ENCODE results near the gene BTRC. TPM values are rescaled to one million over a fixed set of nuclear protein-coding genes. Genes with fewer than 3 reads are reported as not detected.

The BTRC gene
- total and polyA plus RNA-seq, 5 experiments from 2014 or later, result 7.9 to 23.8 (median 11.0) TPM

DNA sequence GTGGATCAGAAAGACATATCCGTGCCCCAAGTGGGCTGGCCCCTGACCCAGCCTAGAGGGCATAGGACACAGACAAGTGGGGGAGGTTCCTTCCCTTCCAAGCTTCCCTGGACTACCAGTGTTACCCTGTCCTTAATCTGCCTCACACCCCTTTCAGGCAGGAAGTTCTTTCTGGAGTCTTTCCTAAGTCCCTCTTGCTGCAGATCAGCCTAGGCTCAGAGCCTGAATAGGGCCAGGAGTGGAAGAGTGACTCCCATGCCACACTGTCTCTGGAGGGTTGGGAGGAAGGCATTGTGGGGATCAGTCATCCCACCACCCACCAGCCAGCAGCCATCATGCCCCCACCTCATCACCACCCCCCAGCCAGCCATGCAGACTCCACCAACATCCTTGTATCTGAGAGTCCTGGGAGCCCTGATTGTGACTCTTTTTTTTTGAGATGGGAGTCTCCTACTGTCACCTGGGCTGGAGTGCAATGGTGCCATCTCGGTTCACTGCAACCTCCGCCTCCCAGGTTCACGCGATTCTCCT lies 211.5 kb downstream of the BTRC start:
- Mint-ChIP-seq H3K4me1 (peaks cover 4 to 17% (median 15%) of the 10 kb centered on the region in 4 donors), H3K27me3 (peaks cover 34 to 66% (median 45%) of the 10 kb centered on the region in 5 donors), H3K27ac (no peak overlapping the region)

DNA sequence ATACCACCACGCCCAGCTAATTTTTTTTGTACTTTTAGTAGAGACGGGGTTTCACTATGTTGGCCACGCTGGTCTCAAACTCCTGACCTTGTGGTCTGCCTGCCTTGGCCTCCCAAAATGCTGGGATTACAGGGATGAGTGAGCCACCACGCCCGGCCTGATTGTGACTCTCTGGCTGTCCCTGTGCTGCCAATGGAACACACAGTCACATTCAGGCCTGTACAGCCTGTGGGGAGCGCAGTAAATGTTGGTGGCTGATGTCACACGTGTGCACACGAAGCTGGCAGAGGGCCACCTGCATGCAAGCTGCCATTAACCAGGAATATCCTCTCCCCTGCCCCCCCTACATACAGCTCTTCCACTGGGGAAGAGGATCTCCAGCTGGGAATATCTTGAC lies 212.0 kb downstream of the BTRC start:
- Mint-ChIP-seq H3K4me1 (peaks cover 4 to 21% (median 17%) of the 10 kb centered on the region in 4 donors), H3K4me3 (no peak overlapping the region), H3K9me3 (no peaks in the 10 kb centered on the region), H3K27ac (no peak overlapping the region), H3K36me3 (no peaks in the 10 kb centered on the region), H3K27me3 (peaks cover 34 to 66% (median 45%) of the 10 kb centered on the region in 5 donors)
- ATAC-seq (no peak), DNase-seq (no peak)
- POLR2A ChIA-PET, result no interaction called here

More for the DNA sequence above, 211.5 kb downstream of the BTRC start:
- Mint-ChIP-seq H3K9me3 (no peaks in the 10 kb centered on the region), H3K4me3 (no peak overlapping the region), H3K36me3 (no peaks in the 10 kb centered on the region)
- DNase-seq (no peak), ATAC-seq (no peak)
- POLR2A ChIA-PET, result no interaction called here

DNA sequence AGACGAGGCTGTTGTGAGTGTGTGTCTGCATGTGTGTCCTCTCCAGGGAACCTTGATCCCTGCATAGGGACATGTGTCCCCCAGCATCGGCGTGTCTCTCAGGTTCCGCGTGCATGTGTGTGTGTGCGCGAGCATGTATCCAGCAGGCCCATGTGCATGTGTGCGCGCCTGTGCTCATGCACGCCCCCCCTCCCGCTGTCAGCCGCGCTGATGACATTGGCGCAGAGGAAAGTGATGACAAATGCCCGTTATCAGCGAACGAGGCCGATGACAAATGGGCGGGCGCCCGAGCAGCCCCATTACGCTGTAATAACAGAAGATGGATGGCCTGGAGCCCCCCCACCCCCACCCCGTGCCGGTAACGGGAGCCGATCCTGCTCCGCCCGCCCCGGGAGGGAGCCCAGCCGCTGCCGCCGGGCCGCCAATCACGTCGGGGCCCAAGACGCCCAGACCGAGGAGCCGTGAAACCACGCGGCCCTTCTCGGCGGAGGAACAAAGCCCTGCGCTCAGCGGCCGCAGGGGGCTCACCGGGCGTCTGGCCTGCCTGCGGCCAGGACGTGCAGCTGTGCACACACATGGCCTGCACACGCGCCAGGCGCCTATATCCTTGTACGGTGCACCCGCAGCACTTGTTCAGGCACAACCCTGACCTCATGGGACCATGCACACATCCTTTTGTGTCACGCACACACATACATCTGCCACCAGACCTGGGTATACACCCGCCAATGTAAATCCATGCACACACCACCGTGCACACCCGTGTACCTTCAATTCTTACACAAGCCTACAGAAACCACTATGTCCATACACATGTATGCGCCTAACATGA lies 212.6 kb downstream of the BTRC start:
- Mint-ChIP-seq H3K36me3 (no peaks in the 10 kb centered on the region), H3K27ac (no peak overlapping the region), H3K9me3 (no peaks in the 10 kb centered on the region), H3K4me3 (peak overlapping the region in 8 of 10 donors; percentile 5 to 70 (median 20)), H3K4me1 (peaks cover 4 to 21% (median 17%) of the 10 kb centered on the region in 4 donors), H3K27me3 (peaks cover 34 to 66% (median 45%) of the 10 kb centered on the region in 5 donors)
- peak in 1 of 10 donors; percentile 46 for DNase-seq
- POLR2A ChIA-PET, result no interaction called here
- no peak for ATAC-seq

DNA sequence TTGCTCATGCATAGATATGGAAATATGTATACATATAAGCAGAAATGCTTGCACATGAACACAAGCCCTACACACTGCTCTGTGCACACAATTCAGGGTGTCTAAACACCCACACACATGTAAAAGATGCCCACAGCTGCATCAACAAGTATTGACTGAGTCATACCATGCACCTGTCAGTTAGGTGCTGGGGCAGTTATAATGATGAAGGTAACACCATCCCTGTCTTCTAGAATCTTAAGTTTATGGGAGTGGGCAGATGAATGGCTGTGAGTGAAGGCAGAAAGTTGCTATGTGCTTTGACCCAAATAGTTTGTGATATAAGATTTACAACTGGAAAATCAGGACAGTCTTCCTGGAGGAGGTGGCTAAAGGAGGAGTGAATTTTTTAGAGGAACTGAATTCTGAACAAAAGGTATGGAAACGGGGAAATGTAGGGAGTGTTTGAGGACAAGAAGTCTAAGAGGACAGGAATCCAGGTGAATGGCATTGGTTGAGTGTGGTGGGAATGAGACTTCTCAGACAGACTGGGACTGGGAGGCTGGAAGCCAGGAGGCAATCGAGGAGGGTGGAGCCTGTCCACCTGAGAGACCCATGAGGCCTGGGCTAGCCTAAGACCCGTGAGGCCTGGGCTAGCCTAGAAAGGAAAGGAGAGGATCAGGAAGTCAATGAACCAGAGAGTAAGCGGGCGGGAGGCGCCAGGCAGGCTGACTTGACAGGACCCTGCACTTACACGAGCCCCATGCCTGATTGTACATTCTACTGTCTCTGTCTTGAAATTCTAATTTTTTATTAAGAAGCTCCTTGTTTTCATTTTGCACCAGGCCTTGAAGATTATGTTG lies 213.4 kb downstream of the BTRC start:
- no peaks in the 10 kb centered on the region for H3K36me3 Mint-ChIP-seq
- H3K9me3 Mint-ChIP-seq, result no peaks in the 10 kb centered on the region
- ATAC-seq, result no peak
- DNase-seq, result no peak
- H3K4me1 Mint-ChIP-seq, result peaks cover 4 to 21% (median 17%) of the 10 kb centered on the region in 4 donors
- POLR2A ChIA-PET, result interaction anchor here (0.8 kb wide), 1 partner anchor 123 kb away, joined by 3 read pairs; no protein-coding TSS in a partner anchor
- H3K27ac Mint-ChIP-seq, result no peak overlapping the region
- peak overlapping the region in 9 of 10 donors; percentile 5 to 70 (median 52) for H3K4me3 Mint-ChIP-seq
- H3K27me3 Mint-ChIP-seq, result peaks cover 34 to 66% (median 45%) of the 10 kb centered on the region in 5 donors

DNA sequence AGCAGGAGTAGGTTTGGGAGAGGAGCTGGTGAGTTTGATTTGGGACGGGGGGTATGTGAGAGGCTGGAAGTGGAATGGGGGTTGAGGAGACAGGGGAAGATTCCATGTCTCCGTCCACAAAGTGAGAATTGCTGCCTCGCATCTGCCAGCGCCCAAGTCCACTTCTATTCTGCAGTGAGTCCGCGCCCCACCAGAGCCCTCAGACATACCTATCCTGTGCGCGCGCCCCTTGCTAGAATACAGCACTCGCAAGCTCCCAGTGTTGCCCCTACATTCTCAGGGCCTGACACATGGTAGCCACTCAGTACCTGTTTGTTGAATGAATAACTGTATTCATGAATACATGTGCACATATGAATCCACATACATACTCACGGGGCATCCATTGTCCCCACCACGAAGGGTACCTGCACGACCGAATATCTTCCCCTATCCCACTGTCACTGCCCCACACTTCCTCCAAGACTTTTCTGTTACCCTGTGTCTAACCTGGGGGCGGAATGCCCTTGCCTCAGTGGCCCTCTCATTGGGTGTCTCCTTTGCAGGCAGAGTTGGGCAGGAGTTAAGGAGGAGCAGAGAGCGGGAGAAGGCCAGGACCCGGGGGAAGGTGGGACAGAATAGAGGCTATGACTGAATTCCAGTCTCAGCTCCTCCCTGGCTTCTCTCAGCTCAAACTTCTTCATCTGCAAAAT lies 214.2 kb downstream of the BTRC start:
- H3K36me3 Mint-ChIP-seq, result no peaks in the 10 kb centered on the region
- peak overlapping the region in 8 of 10 donors; percentile 11 to 75 (median 48) for H3K4me3 Mint-ChIP-seq
- H3K4me1 Mint-ChIP-seq, result peaks cover 4 to 21% (median 17%) of the 10 kb centered on the region in 4 donors
- H3K27ac Mint-ChIP-seq, result peak overlapping the region in 1 of 10 donors; percentile 0
- no peak for ATAC-seq
- DNase-seq, result no peak
- POLR2A ChIA-PET, result interaction anchor here (0.8 kb wide), 1 partner anchor 123 kb away, joined by 3 read pairs; no protein-coding TSS in a partner anchor
- peaks cover 34 to 66% (median 45%) of the 10 kb centered on the region in 5 donors for H3K27me3 Mint-ChIP-seq
- no peaks in the 10 kb centered on the region for H3K9me3 Mint-ChIP-seq

DNA sequence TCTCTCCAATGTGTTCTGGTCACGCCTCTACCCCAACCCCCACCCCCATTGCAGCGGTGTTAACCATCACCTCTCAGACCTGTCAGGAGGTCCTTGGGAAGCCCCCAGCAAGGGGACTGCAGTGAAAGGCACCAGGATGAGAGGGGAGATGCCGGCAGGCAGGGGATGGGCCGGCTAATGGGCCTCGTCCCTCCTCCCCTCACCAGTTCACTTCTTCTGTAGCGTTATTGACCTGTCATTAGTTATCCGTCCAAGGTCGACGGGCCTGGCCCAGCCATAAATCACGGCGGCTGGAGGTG lies 215.3 kb downstream of the BTRC start:
- DNase-seq (no peak), ATAC-seq (no peak)
- Mint-ChIP-seq H3K36me3 (no peaks in the 10 kb centered on the region), H3K27me3 (peaks cover 30 to 58% (median 42%) of the 10 kb centered on the region in 5 donors), H3K27ac (no peak overlapping the region), H3K4me3 (peak overlapping the region; percentile 28 to 88 (median 74)), H3K9me3 (no peaks in the 10 kb centered on the region), H3K4me1 (peaks cover 4 to 21% (median 17%) of the 10 kb centered on the region in 4 donors)
- POLR2A ChIA-PET, result interaction anchor here (0.6 kb wide), 1 partner anchor 19 kb away, joined by 3 read pairs; the partner anchor contains the start of genes DPCD and POLL

DNA sequence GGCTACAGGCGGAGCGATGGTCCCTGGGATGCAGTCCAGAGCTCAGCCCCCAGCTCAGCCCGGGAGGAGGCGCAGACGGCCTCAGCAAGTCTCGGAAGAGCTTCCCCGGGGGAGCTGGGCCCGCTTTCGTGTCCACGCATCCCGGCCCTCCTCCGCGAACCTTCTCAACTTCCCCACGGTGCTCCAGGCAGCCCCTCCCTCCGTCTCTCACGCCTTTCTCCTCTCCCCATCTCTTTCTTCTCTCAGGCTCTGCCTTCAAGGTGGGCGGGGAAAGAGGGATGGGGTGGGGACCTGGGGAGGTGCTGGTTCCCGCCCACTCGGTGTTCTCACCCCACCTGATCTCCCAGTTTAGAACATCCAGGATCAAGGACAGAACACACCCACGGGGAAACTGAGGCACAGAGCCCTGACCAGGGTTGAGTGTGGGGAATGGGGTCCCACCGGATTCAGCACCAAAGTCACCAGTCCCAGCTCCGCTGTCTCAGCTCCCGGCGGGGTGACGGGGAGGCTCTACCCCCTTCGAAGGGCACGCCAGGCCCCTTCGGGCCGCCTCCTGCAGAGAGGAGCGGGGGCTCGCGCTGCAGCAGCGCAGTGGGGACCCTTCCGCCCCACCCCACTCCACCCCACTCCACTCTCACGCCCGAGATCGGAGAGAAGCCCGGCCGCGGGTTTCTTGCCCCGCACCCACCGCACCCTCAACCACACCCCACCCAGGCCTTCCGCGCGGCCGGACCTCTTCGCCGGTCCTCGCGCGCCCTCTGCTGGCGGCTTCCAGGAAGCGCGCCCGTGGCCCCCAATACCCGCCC lies 215.9 kb downstream of the BTRC start:
- Mint-ChIP-seq H3K27me3 (peaks cover 28 to 53% (median 40%) of the 10 kb centered on the region in 5 donors), H3K36me3 (no peaks in the 10 kb centered on the region), H3K4me1 (peaks cover 4 to 21% (median 17%) of the 10 kb centered on the region in 4 donors), H3K27ac (peak overlapping the region in 3 of 10 donors; percentile 21 to 83 (median 40)), H3K9me3 (no peaks in the 10 kb centered on the region), H3K4me3 (peak overlapping the region; percentile 70 to 88 (median 76))
- DNase-seq (peak; percentile 58 to 89 (median 82)), ATAC-seq (peak; percentile 88 to 89)
- POLR2A ChIA-PET, result interaction anchor here (0.6 kb wide), 1 partner anchor 18 kb away, joined by 3 read pairs; the partner anchor contains the start of genes DPCD and POLL

DNA sequence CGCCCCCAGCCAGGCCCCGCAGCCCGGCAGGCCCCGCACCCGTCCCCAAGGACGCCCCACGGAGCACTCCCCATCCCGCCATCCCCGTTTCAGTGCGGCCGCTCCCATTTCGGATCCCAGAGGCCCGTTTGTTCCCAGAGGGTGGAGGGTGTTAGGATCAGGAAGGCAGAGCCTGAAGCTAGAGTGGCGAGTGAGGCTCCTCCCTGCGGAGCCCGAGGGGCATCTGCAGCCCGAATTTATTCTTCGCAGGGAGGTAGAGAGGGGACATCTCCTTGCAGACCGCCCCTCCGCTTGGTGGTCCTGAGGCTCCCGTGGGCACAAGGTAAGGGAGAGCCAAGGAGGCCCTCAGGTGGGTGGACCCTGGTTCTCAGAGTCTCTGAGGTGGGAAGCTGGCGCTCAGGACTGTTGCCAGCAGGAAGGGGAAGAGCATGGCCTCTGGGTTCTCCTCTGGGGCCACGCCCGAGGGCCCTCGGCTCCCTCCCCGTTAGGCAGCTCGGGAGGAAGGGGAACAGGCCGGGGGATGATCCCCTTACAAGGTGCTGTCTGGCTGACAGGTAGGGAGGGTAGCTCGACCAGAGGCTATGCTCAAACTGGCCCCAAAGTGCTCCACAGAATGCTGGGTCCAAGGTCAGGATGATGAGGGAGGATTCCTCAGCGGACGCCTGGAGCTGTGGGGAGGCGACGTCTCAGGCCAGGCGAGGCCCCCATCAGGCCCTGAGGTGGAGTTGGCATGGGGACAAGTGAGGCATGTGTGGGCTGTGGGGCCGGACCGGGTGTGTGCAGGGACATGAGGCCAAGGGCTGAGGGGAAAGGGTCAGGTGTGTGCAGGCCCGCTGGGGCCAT lies 216.7 kb downstream of the BTRC start:
- Mint-ChIP-seq H3K36me3 (no peaks in the 10 kb centered on the region), H3K4me1 (peaks cover 4 to 21% (median 17%) of the 10 kb centered on the region in 4 donors), H3K27ac (peak overlapping the region in 3 of 10 donors; percentile 11 to 44 (median 29)), H3K4me3 (peak overlapping the region in 8 of 10 donors; percentile 6 to 88 (median 66)), H3K27me3 (peaks cover 23 to 45% (median 33%) of the 10 kb centered on the region in 5 donors), H3K9me3 (no peaks in the 10 kb centered on the region)
- no peak for ATAC-seq
- POLR2A ChIA-PET, result no interaction called here
- DNase-seq, result peak in 1 of 10 donors; percentile 43

DNA sequence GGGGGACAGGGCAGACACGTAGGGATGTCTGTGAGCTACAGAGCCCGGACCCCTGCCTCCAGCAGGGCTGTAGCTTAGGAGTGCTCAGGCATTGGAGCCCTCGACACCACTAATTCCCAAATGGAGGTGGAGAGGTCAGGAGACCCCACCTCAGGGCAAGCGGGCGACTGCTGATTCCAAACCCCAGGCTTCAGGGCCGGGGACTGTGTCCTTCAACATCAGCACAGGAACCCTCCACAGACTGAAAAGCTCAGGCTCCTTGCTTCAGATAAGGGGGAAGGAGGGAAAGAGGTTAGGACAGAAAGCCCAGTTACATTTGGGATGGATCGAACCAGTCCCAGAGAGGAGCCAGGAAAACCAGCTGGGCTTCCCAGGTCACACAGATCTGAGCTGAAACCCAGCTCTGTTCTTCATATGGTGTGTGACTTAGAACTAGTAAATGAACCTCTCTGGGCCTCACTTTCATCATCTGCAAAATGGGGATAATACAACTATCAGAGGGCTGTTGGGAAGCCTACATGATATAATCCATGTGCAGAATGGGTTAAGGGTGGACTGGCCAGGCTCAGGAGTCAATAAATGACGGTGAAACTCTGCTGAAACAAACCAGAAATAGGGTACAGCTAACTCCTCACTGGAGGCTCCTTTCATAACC lies 217.4 kb downstream of the BTRC start:
- Mint-ChIP-seq H3K36me3 (peaks cover 0 to 3% (median 2%) of the 10 kb centered on the region in 3 donors), H3K4me3 (peak overlapping the region in 5 of 10 donors; percentile 22 to 68 (median 42)), H3K9me3 (no peaks in the 10 kb centered on the region), H3K27me3 (peaks cover 20 to 37% (median 28%) of the 10 kb centered on the region in 5 donors), H3K4me1 (peaks cover 4 to 17% (median 14%) of the 10 kb centered on the region in 4 donors), H3K27ac (peak overlapping the region in 1 of 10 donors; percentile 29)
- ATAC-seq, result no peak
- DNase-seq, result no peak
- POLR2A ChIA-PET, result no interaction called here

DNA sequence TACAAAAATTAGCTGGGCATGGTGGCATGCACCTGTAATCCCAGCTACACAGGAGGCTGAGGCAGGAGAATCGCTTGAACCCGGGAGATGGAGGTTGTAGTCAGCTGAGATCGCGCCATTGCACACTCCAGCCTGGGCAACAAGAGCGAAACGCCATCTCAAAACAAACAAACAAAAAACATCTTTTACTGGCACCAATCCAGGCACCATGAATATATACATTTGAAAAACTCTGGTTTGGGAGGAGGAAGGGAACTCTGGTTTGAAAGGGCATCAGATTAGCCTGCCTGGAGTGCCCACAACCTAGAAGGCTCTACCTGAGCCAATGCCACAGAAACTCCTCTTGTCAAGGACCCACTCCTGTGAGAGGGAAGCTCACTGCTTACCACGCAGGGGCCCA lies 218.2 kb downstream of the BTRC start:
- Mint-ChIP-seq H3K4me3 (no peak overlapping the region), H3K4me1 (peaks cover 4 to 16% (median 12%) of the 10 kb centered on the region in 4 donors), H3K27ac (no peak overlapping the region), H3K27me3 (peaks cover 16 to 30% (median 23%) of the 10 kb centered on the region in 5 donors), H3K36me3 (peaks cover 0 to 3% (median 2%) of the 10 kb centered on the region in 3 donors), H3K9me3 (no peaks in the 10 kb centered on the region)
- ATAC-seq (no peak), DNase-seq (peak in 1 of 10 donors; percentile 16)
- POLR2A ChIA-PET, result no interaction called here

Measured in naive thymus-derived CD8-positive, alpha-beta T cell (primary cell).